Effector memory CD8-positive, alpha-beta T cell (primary cell): ENCODE data around the gene TLR5.

Source experiments
- ATAC-seq: fragments of 150-1000 bp; cut with Tn5 transposase; replicated peaks from 2 replicates; pipeline ENCODE4 v1.10.0; 2021; ENCODE audit warnings: mild to moderate bottlenecking, moderate library complexity
- DNase-seq, 3 experiments: peaks; one replicate each; pipeline ENCODE4 v3.0.0; 2021
- H3K27ac Mint-ChIP-seq, 2 donors: one replicate each; pipeline ENCODE4 v1.8.0; 2022; ENCODE audit warnings: mild to moderate bottlenecking in 2 of 2, mixed read lengths in 2 of 2, moderate library complexity in 2 of 2
- H3K27me3 Mint-ChIP-seq, 2 donors: one replicate each; pipeline ENCODE4 v1.8.0; 2022; ENCODE audit warnings: mixed read lengths in 2 of 2
- H3K36me3 Mint-ChIP-seq: one replicate; pipeline ENCODE4 v1.8.0; 2022; ENCODE audit warnings: mild to moderate bottlenecking, moderate library complexity, mixed read lengths; ENCODE audit not compliant: insufficient read depth
- H3K4me1 Mint-ChIP-seq, 2 donors: one replicate each; pipeline ENCODE4 v1.8.0; 2022; ENCODE audit warnings: low read depth in 2 of 2, mixed read lengths in 2 of 2
- H3K4me3 Mint-ChIP-seq, 2 donors: one replicate each; pipeline ENCODE4 v1.8.0; 2022; ENCODE audit warnings: mild to moderate bottlenecking in 2 of 2, mixed read lengths in 2 of 2, moderate library complexity in 2 of 2
- H3K9me3 Mint-ChIP-seq, 2 donors: one replicate each; pipeline ENCODE4 v1.8.0; 2022; ENCODE audit warnings: mixed read lengths in 2 of 2

TLR5 gene

GRCh38 chr1:223087291-223088255 lies 55.5 kb downstream of the TLR5 start:
- ATAC-seq (no peak), DNase-seq (no peak)

GRCh38 chr1:223084464-223084866 lies 58.6 kb downstream of the TLR5 start:
- Mint-ChIP-seq H3K27ac (no peak overlapping the region), H3K36me3 (no peaks in the 10 kb centered on the region), H3K4me3 (no peak overlapping the region), H3K27me3 (peaks cover 7 to 15% of the 10 kb centered on the region in 2 donors), H3K9me3 (no peaks in the 10 kb centered on the region), H3K4me1 (peaks cover 0 to 3% of the 10 kb centered on the region in 2 donors)
- ATAC-seq (no peak), DNase-seq (no peak)

More at GRCh38 chr1:223087291-223088255, 55.5 kb downstream of the TLR5 start:
- Mint-ChIP-seq H3K27ac (no peak overlapping the region), H3K4me3 (no peak overlapping the region), H3K9me3 (no peaks in the 10 kb centered on the region), H3K36me3 (no peaks in the 10 kb centered on the region), H3K27me3 (peaks cover 10 to 16% of the 10 kb centered on the region in 2 donors), H3K4me1 (peaks cover 0 to 2% of the 10 kb centered on the region in 2 donors)

- Mint-ChIP-seq H3K36me3 (no peaks in the 10 kb centered on the region), H3K9me3 (no peaks in the 10 kb centered on the region), H3K4me1 (peaks cover 0 to 3% of the 10 kb centered on the region in 2 donors), H3K4me3 (no peak overlapping the region), H3K27me3 (peaks cover 10 to 15% of the 10 kb centered on the region in 2 donors), H3K27ac (no peak overlapping the region)
- ATAC-seq, result no peak
- no peak for DNase-seq
These were observed 59.2 kb downstream of the TLR5 start for GRCh38 chr1:223083831-223084230.

GRCh38 chr1:223082914-223083313 lies 60.1 kb downstream of the TLR5 start:
- no peak for DNase-seq
- H3K36me3 Mint-ChIP-seq, result no peaks in the 10 kb centered on the region
- H3K4me3 Mint-ChIP-seq, result no peak overlapping the region
- H3K27ac Mint-ChIP-seq, result no peak overlapping the region
- H3K9me3 Mint-ChIP-seq, result no peaks in the 10 kb centered on the region
- no peak for ATAC-seq
- peaks cover 16 to 21% of the 10 kb centered on the region in 2 donors for H3K27me3 Mint-ChIP-seq
- peaks cover 0 to 3% of the 10 kb centered on the region in 2 donors for H3K4me1 Mint-ChIP-seq

GRCh38 chr1:223081181-223081994 lies 61.7 kb downstream of the TLR5 start:
- peak; percentile 92 for ATAC-seq
- Mint-ChIP-seq H3K27me3 (peaks cover 31 to 36% of the 10 kb centered on the region in 2 donors), H3K9me3 (no peaks in the 10 kb centered on the region), H3K36me3 (peaks cover 1% of the 10 kb centered on the region), H3K27ac (peak overlapping the region in 1 of 2 donors; percentile 36), H3K4me3 (peak overlapping the region; percentile 63 to 72), H3K4me1 (peaks cover 0 to 3% of the 10 kb centered on the region in 2 donors)
- peak; percentile 41 to 59 (median 55) for DNase-seq

GRCh38 chr1:223079498-223079897 lies 63.5 kb downstream of the TLR5 start:
- Mint-ChIP-seq H3K4me1 (peaks cover 0 to 3% of the 10 kb centered on the region in 2 donors), H3K9me3 (no peaks in the 10 kb centered on the region), H3K36me3 (peaks cover 2% of the 10 kb centered on the region), H3K27me3 (peaks cover 46 to 51% of the 10 kb centered on the region in 2 donors), H3K4me3 (no peak overlapping the region), H3K27ac (no peak overlapping the region)
- no peak for ATAC-seq
- DNase-seq, result no peak

DNA sequence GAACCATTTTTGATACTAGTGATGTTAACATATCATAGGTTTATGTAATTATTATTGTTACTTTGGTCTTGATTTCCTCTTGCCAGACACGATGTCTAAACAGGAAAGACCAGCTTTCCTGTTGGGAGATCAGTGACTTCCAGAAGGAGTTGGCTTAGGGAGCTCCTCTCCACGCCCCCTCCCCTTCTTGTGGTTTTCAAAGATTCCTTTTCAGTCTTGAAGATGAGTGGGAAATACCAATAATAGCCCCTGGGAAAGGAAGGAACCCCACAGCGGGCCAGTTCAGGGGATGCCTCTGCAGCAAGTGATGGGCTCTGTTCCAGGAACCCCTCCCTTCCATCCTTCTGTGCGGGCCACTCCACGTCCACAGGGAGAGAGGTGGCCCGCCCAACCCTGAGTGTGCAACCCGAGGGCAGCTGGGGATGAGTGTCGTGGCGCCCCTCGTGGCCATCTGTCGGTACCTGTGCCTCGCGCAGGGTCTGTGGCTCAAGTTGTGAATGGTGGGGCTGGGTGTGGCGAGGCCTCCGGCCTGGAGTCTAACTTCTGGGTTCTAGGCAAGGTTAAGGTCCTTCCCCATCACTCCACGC lies 65.7 kb downstream of the TLR5 start:
- Mint-ChIP-seq H3K27me3 (peaks cover 55 to 73% of the 10 kb centered on the region in 2 donors), H3K27ac (no peak overlapping the region), H3K4me3 (no peak overlapping the region), H3K4me1 (peaks cover 0 to 3% of the 10 kb centered on the region in 2 donors), H3K36me3 (peaks cover 2% of the 10 kb centered on the region), H3K9me3 (no peaks in the 10 kb centered on the region)
- DNase-seq (no peak), ATAC-seq (no peak)

- no peak overlapping the region for H3K27ac Mint-ChIP-seq
These were observed 66.7 kb downstream of the TLR5 start for GRCh38 chr1:223076362-223076761.

DNA sequence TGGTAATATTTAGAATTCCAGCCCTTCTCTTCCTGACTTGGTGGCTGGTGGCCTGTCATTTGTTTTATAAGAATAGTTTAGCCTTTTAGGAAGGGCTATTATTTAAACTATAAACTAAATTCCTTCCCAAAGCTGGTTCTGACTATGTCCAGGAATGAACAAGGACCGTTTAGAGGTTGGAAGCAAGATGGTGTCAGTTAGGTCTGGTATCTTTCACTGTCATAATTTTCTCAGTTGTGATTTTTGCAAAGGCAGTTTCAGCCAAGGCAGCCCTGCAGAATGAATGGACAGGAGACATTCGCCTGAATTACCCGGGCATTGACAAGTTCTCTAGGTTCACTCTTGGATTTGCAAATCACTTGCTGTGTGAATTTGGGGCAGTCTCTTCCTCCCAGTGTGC lies 67.2 kb downstream of the TLR5 start:
- H3K27me3 Mint-ChIP-seq, result peaks cover 58 to 78% of the 10 kb centered on the region in 2 donors
- H3K4me3 Mint-ChIP-seq, result no peak overlapping the region
- no peak overlapping the region for H3K27ac Mint-ChIP-seq
- H3K36me3 Mint-ChIP-seq, result peaks cover 2% of the 10 kb centered on the region
- no peak for ATAC-seq
- no peak for DNase-seq
- H3K9me3 Mint-ChIP-seq, result no peaks in the 10 kb centered on the region
- no peaks in the 10 kb centered on the region for H3K4me1 Mint-ChIP-seq

More at GRCh38 chr1:223076362-223076761, 66.7 kb downstream of the TLR5 start:
- DNase-seq, result no peak
- ATAC-seq, result no peak
- H3K27me3 Mint-ChIP-seq, result peaks cover 58 to 78% of the 10 kb centered on the region in 2 donors
- H3K9me3 Mint-ChIP-seq, result no peaks in the 10 kb centered on the region
- H3K4me1 Mint-ChIP-seq, result peaks cover 0 to 3% of the 10 kb centered on the region in 2 donors
- no peak overlapping the region for H3K4me3 Mint-ChIP-seq
- H3K36me3 Mint-ChIP-seq, result peaks cover 2% of the 10 kb centered on the region

DNA sequence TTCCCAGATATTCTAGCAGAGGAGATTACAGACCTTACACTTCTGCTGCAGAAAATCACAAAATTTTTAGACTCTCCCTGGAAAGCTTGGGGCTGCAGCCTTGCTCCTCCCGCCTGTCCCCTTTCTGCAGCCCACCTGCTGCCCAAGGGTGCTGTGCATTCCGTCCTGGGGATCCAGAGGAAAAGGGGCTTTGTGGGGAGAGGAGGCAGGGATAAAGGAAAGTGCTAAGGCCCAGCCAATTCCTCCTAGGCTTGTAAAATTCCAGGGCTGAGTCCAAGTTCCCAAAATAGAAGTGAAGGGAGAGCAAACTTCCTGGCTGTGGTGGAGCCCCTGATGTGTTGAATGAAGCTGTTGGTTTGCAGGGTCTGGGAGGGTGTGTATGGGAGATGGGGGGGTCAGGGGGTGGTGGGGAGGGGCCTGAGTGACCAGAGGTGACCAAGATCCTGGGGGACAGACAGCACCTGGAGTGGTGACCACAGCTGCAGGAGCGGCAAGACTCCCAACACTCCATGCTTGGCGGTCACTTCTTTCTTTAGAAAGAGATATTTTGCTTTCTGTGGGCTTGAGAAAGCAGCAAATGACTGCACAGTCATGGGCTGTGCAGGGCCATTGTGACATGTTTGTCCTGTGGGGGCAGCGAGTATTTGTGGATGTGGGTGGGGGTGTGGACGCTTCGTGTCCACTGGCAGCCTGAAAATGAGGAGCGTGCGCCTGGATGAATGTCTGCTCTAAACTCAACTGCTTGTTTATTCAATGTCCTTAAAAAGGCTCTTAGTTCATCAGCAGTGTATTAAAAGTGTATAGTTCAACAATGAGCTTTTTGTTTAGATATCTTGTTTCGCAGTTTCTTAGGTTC lies 68.4 kb downstream of the TLR5 start:
- H3K9me3 Mint-ChIP-seq, result no peaks in the 10 kb centered on the region
- no peak for DNase-seq
- ATAC-seq, result no peak
- H3K4me1 Mint-ChIP-seq, result no peaks in the 10 kb centered on the region
- H3K4me3 Mint-ChIP-seq, result no peak overlapping the region
- no peak overlapping the region for H3K27ac Mint-ChIP-seq
- peaks cover 57 to 75% of the 10 kb centered on the region in 2 donors for H3K27me3 Mint-ChIP-seq
- peaks cover 2% of the 10 kb centered on the region for H3K36me3 Mint-ChIP-seq

DNA sequence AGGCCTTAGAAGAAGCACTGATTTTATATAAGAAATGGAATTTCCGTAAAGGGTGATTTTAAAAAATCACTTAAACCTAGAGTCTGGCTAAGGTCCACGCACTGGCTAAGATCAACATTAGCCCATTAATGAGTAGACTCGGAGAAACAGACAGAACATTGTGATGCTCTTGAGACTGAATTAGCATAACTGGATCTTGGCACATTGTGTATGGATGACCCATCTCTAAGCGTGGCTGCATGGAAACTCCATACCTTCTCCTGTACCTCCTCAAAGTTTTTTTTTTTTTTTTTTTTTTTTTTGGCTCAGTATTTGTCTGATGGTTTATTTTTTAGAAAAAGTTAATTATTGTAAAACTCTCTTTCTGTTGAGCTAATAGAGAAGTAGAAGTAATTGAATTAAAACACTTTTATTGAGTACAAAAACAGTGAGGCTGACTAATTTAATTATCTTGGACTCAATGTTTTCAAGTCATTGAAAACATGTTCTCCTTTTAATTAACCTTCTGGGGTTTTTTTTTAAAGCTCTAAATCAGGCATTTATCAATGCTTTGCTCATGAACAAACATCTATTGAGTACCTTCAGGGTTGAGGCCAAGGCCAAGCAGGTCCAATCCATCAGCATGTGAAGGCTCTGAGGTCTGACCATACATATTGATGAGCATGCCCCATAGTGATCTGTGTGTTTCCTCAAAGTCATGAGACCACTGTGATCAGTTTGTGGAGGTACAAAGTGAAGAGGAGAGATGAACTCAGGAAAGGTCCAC lies 74.0 kb downstream of the TLR5 start:
- peaks cover 10 to 43% of the 10 kb centered on the region in 2 donors for H3K27me3 Mint-ChIP-seq
- H3K9me3 Mint-ChIP-seq, result no peaks in the 10 kb centered on the region
- DNase-seq, result no peak
- no peaks in the 10 kb centered on the region for H3K4me1 Mint-ChIP-seq
- no peaks in the 10 kb centered on the region for H3K36me3 Mint-ChIP-seq
- H3K27ac Mint-ChIP-seq, result no peak overlapping the region
- no peak overlapping the region for H3K4me3 Mint-ChIP-seq
- no peak for ATAC-seq

DNA sequence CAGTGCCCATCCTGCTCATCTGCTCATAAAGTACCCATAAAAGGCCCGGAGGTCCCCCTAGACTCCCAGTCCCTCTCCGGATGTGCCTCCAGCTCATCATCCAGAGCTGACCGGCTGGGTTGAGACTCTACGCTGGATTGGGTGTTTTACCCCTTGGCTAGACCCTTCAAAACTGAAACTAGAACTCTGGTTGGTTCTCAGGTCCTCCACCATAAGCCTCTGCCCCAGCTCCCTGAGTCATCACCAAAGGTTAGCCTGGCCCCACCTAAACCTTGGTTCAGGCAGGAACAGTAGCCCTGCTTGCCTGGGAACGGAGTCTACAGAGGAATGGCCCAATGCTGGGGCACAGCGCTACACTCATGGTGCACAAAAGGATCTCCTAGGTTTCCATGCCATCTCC lies 75.1 kb downstream of the TLR5 start:
- H3K27me3 Mint-ChIP-seq, result peaks cover 9 to 31% of the 10 kb centered on the region in 2 donors
- H3K27ac Mint-ChIP-seq, result no peak overlapping the region
- ATAC-seq (no peak), DNase-seq (no peak)
- no peak overlapping the region for H3K4me3 Mint-ChIP-seq
- no peaks in the 10 kb centered on the region for H3K36me3 Mint-ChIP-seq
- H3K4me1 Mint-ChIP-seq, result no peaks in the 10 kb centered on the region
- H3K9me3 Mint-ChIP-seq, result no peaks in the 10 kb centered on the region
